HTR-8/SVneo (cell line): ENCODE measurements around the gene HES3.

Source experiments
- DNase-seq: peaks from one replicate; pipeline ENCODE4 v3.0.0; 2011; ENCODE audit warnings: low spot score, mixed read lengths; ENCODE audit not compliant: insufficient read length
- FAIRE-seq: peaks from 2 replicates; lab custom pipeline; 2011; peaks lifted over from hg19 to GRCh38; lab: Jason Lieb, UNC

The HES3 gene

GRCh38 chr1:6274622-6275139, 30.7 kb downstream of the HES3 start:
- DNase-seq (no peak), FAIRE-seq (no peak)

- no peak for DNase-seq
- no peak for FAIRE-seq
Measured at GRCh38 chr1:6275826-6276782, 32.1 kb downstream of the HES3 start.

- no peak for FAIRE-seq
- no peak for DNase-seq
Measured at GRCh38 chr1:6276811-6277555, 33.0 kb downstream of the HES3 start.

GRCh38 chr1:6278263-6278662, 34.3 kb downstream of the HES3 start:
- DNase-seq = no peak
- FAIRE-seq = no peak

- DNase-seq (no peak), FAIRE-seq (no peak)
Measured at GRCh38 chr1:6279066-6279465, 35.1 kb downstream of the HES3 start.

GRCh38 chr1:6279613-6280383, 35.8 kb downstream of the HES3 start:
- FAIRE-seq = no peak
- DNase-seq = no peak

GRCh38 chr1:6280761-6281451, 36.9 kb downstream of the HES3 start:
- DNase-seq (no peak), FAIRE-seq (no peak)

GRCh38 chr1:6281511-6282402, 37.8 kb downstream of the HES3 start:
- FAIRE-seq (no peak), DNase-seq (no peak)

GRCh38 chr1:6282577-6283270, 38.7 kb downstream of the HES3 start:
- FAIRE-seq = no peak
- DNase-seq = no peak

- no peak for DNase-seq
- FAIRE-seq = no peak
Measured at GRCh38 chr1:6285336-6285735, 41.4 kb downstream of the HES3 start.

- no peak for DNase-seq
- FAIRE-seq = no peak
Measured at GRCh38 chr1:6286266-6286665, 42.3 kb downstream of the HES3 start.

GRCh38 chr1:6287029-6287428, 43.0 kb downstream of the HES3 start:
- DNase-seq = no peak
- no peak for FAIRE-seq

GRCh38 chr1:6287431-6287886, 43.5 kb downstream of the HES3 start:
- no peak for FAIRE-seq
- no peak for DNase-seq

GRCh38 chr1:6288026-6288425, 44.0 kb downstream of the HES3 start:
- no peak for FAIRE-seq
- no peak for DNase-seq

- FAIRE-seq = no peak
- DNase-seq = no peak
Measured at GRCh38 chr1:6288665-6289064, 44.7 kb downstream of the HES3 start.

- FAIRE-seq = no peak
Measured at GRCh38 chr1:6292102-6292501, 48.1 kb downstream of the HES3 start.

GRCh38 chr1:6294080-6294889, 50.3 kb downstream of the HES3 start:
- DNase-seq = no peak
- no peak for FAIRE-seq

More at GRCh38 chr1:6292102-6292501, 48.1 kb downstream of the HES3 start:
- DNase-seq = no peak
